Right atrium auricular region (tissue), 2 donors: ENCODE results near the gene ZNF134. TPM values are rescaled to one million over a fixed set of nuclear protein-coding genes. Genes with fewer than 3 reads are reported as not detected.

Experiments
- DNase-seq: peaks from one replicate; pipeline ENCODE4 v3.0.0-alpha.2; 2019; ENCODE audit warnings: low spot score
- H3K27ac ChIP-seq, 2 donors: fragments of 200-600 bp; sonication (generic); 1 replicate in 1 of 2; 2 replicates in 1 of 2; pipeline ENCODE4 v1.5.1; 2016 to 2019
- H3K27me3 ChIP-seq, 2 donors: fragments of 200-600 bp; sonication (generic); one replicate each; pipeline versions ENCODE4 v1.5.1 to v1.6.0; 2017 to 2019
- H3K36me3 ChIP-seq: fragments of 200-600 bp; sonication (generic); one replicate; pipeline ENCODE4 v1.5.1; 2016
- H3K4me1 ChIP-seq, 2 donors: fragments of 200-600 bp; sonication (generic); one replicate each; pipeline versions ENCODE4 v1.5.1 to v1.6.0; 2017 to 2019
- H3K4me3 ChIP-seq, 2 donors: fragments of 200-600 bp; sonication (generic); 1 replicate in 1 of 2; 2 replicates in 1 of 2; pipeline ENCODE4 v1.5.1; 2017 to 2019; ENCODE audit warnings: mild to moderate bottlenecking in 1 of 2, moderate library complexity in 1 of 2
- H3K9me3 ChIP-seq, 2 donors: fragments of 200-600 bp; sonication (generic); one replicate each; pipeline ENCODE4 v1.5.1; 2019
- total RNA-seq, 2 donors: library from RNA; depleted of rRNA; stranded (reverse); fragments of >200 nt; gene quantifications; one replicate each; pipeline ENCODE4 v1.1.0, GENCODE V29; 2016
- TF ChIP-seq, protein P1 (sequence below), 2 donors: fragments of 200-600 bp; sonication (generic); IDR thresholded peaks; one replicate each; pipeline ENCODE4 v1.5.1; 2019; ENCODE audit warnings: antibody characterized with exemption in 2 of 2

ZNF134 gene
- 10 to 100 TPM; 11.5 to 14.1 TPM for total RNA-seq

DNA sequence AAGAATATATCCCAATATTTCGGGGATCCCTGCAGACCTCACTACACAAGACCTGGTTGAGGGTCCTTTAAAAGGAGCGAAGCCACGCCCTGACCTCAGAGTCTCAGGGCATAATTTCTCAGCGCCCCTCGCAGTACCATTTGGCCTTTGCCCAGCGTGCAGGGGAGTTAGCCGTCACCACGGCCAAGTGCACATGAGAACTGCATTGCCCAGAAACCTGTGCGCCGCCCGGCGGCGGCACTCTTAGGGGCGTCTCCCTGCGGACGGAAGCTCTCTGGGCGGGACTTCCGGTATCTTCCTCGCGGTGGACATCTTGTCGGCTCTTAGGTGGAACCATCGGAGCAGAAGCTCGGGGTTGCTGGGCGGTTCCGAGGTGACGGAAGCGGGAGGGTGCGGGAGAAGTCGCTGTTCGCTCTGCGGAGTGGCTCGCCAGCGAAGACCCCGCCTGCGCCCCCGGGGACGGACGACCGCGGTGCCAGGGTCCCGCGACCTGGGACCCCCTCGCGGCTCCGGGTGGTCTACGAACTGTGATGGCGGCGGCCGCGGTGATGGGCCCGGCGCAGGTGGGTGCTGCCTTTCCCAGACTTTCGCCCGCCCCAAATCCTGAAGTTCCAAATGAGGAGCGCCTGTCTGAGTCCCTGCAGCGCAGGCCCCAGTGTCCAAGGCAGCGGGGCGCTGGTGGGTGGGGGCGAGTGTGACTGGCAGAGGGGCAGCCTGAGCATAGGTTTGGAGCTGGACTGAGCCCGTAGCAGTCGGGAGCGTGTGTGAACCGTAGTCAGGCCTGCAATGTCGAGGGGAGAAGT lies at the start of gene ZNF134:
ZNF134 (plus strand) TSS at position 302 of the 803 bp plus-strand sequence. CDS start 5,227 bp downstream, outside the sequence.
- DNase-seq: peak; percentile 87
- TF ChIP-seq, protein P1, sequence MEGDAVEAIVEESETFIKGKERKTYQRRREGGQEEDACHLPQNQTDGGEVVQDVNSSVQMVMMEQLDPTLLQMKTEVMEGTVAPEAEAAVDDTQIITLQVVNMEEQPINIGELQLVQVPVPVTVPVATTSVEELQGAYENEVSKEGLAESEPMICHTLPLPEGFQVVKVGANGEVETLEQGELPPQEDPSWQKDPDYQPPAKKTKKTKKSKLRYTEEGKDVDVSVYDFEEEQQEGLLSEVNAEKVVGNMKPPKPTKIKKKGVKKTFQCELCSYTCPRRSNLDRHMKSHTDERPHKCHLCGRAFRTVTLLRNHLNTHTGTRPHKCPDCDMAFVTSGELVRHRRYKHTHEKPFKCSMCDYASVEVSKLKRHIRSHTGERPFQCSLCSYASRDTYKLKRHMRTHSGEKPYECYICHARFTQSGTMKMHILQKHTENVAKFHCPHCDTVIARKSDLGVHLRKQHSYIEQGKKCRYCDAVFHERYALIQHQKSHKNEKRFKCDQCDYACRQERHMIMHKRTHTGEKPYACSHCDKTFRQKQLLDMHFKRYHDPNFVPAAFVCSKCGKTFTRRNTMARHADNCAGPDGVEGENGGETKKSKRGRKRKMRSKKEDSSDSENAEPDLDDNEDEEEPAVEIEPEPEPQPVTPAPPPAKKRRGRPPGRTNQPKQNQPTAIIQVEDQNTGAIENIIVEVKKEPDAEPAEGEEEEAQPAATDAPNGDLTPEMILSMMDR (IDR thresholded peaks at IDR 0.05): peak; percentile 32 to 45
- Histone ChIP-seq H3K9me3 (peaks cover 18 to 48% of the 10 kb centered on the region in 2 donors), H3K27me3 (no peaks in the 10 kb centered on the region), H3K4me3 (peak within 1 kb of the TSS; percentile 92 to 99), H3K36me3 (peaks cover 37% of the 10 kb centered on the region), H3K27ac (peak within 1 kb of the TSS; percentile 72 to 81), H3K4me1 (peaks cover 0 to 16% of the 10 kb centered on the region in 2 donors)

DNA sequence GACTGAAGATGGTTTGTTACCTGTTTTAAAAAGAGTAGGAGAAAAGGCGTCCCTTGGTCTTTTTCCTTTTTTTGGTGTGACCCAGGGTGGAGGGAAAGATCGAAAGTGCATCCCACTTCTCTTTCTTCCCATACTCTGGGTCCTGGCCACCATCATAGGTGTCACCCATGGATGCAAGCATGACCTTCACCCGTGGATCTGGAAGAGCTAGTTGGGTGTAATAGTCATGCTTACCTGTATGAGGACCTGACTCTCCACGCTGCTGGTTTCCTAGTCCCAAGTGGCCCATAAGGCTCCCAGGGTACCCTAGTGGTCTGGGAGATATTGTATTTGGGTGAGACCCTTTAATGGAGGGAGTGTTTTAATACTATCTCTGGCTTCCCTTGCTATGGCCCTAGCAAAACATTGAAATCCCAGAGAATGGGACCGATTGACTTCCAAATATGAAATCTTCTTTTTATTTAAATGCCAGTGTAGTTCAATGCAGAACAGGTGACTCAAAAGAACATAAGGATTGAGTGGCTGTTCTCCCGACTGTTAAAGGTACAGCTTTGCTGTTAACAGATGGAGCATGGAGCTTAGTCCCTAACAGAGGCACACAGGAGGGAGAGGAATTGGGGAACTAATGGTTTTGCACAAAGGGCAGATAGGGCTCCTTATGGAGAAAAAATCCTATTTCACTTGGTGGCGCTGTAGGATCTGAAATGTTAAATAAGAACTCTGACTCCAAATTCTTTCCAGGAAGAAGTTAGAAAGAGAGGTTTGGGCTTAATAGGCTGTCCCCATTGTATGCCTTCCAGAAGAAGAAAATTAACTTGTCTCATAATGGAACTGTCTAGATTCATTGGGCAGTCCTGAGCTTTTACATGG lies 47.4 kb upstream of the ZNF134 start:
- DNase-seq: no peak
- no peak overlapping the region for H3K4me3 ChIP-seq
- H3K36me3 ChIP-seq: peaks cover 3% of the 10 kb centered on the region
- TF ChIP-seq, protein P1 (IDR thresholded peaks at IDR 0.05): no peak
- no peaks in the 10 kb centered on the region for H3K27me3 ChIP-seq
- peaks cover 21 to 75% of the 10 kb centered on the region in 2 donors for H3K9me3 ChIP-seq
- no peaks in the 10 kb centered on the region for H3K4me1 ChIP-seq
- H3K27ac ChIP-seq: no peak overlapping the region

DNA sequence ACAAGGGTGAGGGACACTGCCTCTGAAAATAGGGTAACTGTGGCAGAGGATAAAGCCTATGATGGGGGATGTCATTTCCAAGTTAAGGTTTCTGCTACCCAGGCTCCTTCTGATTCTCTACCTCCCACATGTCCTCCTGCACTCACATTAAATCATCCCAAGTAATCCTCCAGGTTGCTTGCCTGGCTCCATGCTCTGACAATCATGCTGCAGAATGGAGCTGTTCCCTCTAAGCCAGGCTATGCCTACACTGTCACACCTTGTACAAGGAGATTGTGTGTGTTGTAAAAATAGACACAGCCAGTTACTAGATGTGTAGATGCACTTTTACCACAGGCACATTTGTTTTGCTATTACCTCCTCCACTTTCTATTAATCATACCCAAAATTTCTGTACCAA lies 43.3 kb upstream of the ZNF134 start:
- Histone ChIP-seq H3K4me3 (no peak overlapping the region), H3K9me3 (peaks cover 36 to 90% of the 10 kb centered on the region in 2 donors), H3K27me3 (no peaks in the 10 kb centered on the region), H3K36me3 (peaks cover 44% of the 10 kb centered on the region), H3K4me1 (no peaks in the 10 kb centered on the region), H3K27ac (no peak overlapping the region)
- DNase-seq: no peak
- TF ChIP-seq, protein P1 (IDR thresholded peaks at IDR 0.05): no peak

DNA sequence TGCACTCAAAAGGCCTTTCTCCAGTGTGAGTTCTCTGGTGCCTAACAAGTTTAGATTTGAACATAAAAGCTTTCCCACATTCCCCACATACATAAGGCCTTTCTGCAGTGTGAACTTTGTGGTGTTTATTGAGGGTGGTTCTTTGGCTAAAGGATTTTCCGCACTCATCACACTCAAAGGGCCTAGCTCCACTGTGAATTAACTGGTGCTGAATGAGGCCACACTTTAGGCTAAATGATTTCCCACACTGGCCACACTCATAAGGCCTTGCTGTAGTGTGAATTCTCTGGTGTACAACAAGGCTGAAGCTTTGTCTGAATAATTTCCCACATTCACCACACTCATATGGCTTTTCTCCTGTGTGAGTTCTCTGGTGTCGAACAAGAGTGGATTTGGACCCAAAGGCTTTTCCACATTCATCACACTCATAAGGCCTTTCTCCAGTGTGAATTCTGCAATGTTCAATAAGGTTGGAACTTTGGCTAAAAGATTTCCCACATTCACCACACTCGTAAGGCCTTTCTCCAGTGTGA lies 41.6 kb upstream of the ZNF134 start:
- Histone ChIP-seq H3K27me3 (no peaks in the 10 kb centered on the region), H3K4me1 (peaks cover 0 to 3% of the 10 kb centered on the region in 2 donors), H3K4me3 (no peak overlapping the region), H3K9me3 (peaks cover 25 to 90% of the 10 kb centered on the region in 2 donors), H3K27ac (no peak overlapping the region), H3K36me3 (peaks cover 58% of the 10 kb centered on the region)
- TF ChIP-seq, protein P1 (IDR thresholded peaks at IDR 0.05): no peak
- no peak for DNase-seq

DNA sequence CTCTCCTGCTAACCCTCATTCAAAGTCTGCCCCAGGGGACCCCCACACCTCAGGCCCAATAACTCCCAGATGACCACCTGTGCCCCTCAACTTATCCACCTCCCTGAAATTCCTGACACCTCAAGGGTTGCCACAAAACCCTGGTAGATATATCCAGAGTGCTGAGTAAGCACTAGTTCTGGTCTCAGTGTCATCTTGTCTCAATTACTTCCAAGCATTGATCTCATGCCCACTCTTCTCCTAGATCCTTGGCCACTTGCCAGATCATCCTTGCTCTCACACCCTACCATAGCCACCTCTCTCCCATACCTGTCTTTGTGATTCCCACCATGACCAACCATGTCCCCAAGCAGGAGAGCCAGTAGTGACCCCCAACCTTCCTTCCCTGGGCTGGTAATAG lies 37.4 kb upstream of the ZNF134 start:
- Histone ChIP-seq H3K4me1 (peaks cover 0 to 15% of the 10 kb centered on the region in 2 donors), H3K9me3 (peaks cover 20 to 61% of the 10 kb centered on the region in 2 donors), H3K27me3 (no peaks in the 10 kb centered on the region), H3K27ac (no peak overlapping the region), H3K4me3 (no peak overlapping the region), H3K36me3 (peaks cover 55% of the 10 kb centered on the region)
- no peak for DNase-seq
- TF ChIP-seq, protein P1 (IDR thresholded peaks at IDR 0.05): no peak
